Fibroblast of the aortic adventitia (primary cell): ENCODE measurements around the gene NEK10. TPM values are rescaled to one million over a fixed set of nuclear protein-coding genes. Genes with fewer than 3 reads are reported as not detected.
A peak's percentile ranks its signal among the peaks of the same experiment; 100 is the strongest.

Experiments used
- DNase-seq: peaks from one replicate; pipeline ENCODE4 v3.0.0-alpha.2; 2010; ENCODE audit warnings: low read depth
- H3K4me3 ChIP-seq: 2 replicates; pipeline ENCODE4 v1.5.1; 2011; ENCODE audit warnings: low read depth, mild to moderate bottlenecking, control low read depth, low read length, moderate library complexity
- total RNA-seq: library from RNA; depleted of rRNA; stranded (reverse); fragments of >200 nt; gene quantifications from 2 replicates; pipeline ENCODE4 v1.2.3, GENCODE V29; 2012; ENCODE audit warnings: low replicate concordance
- TF ChIP-seq, protein P1 (sequence below): IDR thresholded peaks from 2 replicates; pipeline ENCODE4 v1.5.1; 2011; ENCODE audit warnings: mild to moderate bottlenecking, low read length, control low read depth, inconsistent platforms; ENCODE audit not compliant: insufficient read depth

NEK10 gene
- total RNA-seq, 1 donor, result 27.1 TPM

- DNase-seq, result no peak
- TF ChIP-seq, protein P1, sequence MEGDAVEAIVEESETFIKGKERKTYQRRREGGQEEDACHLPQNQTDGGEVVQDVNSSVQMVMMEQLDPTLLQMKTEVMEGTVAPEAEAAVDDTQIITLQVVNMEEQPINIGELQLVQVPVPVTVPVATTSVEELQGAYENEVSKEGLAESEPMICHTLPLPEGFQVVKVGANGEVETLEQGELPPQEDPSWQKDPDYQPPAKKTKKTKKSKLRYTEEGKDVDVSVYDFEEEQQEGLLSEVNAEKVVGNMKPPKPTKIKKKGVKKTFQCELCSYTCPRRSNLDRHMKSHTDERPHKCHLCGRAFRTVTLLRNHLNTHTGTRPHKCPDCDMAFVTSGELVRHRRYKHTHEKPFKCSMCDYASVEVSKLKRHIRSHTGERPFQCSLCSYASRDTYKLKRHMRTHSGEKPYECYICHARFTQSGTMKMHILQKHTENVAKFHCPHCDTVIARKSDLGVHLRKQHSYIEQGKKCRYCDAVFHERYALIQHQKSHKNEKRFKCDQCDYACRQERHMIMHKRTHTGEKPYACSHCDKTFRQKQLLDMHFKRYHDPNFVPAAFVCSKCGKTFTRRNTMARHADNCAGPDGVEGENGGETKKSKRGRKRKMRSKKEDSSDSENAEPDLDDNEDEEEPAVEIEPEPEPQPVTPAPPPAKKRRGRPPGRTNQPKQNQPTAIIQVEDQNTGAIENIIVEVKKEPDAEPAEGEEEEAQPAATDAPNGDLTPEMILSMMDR, result no peak
- H3K4me3 ChIP-seq, result no peak overlapping the region
Observed at GRCh38 chr3:27078246-27078913, 290.8 kb downstream of the NEK10 start.

DNA sequence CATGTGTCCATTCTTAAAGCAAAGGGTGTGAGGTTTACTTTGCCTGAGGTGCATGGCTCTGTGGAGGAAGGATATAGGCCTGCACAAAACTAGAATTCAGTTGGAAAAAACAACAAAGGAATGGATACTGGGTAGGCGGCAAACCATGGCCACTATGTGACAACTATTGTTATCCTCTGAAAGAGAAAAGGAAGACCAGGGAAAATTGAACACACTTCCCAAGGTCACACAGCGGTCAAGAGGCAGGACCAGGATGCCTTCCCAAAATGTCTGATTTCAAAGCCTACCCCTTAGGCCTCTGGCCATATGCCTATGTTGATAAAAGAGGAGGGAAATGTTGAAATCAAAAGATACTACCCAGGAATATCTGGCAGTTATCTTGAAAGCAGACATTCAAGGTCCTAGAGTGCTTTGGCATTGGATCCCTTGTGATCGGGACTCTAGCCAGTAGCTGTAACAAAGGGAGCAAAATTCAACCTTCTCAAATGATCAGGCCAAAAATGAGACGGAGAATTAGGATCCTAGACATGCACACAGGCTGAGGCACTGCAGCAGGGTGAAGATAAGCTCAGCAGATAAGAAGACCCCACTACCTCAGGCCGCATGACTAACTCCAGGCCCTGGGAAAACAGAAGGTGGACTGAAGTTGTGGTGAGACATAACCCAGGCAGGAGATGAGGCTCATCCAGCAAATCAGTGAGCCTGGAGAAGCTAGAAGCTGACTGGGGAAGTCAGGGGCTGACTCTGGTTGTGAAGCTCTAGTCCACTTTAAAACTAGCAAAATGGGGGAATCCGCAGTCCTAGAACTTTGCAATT, 292.2 kb downstream of the NEK10 start:
- no peak overlapping the region for H3K4me3 ChIP-seq
- TF ChIP-seq, protein P1, result no peak
- DNase-seq, result peak; percentile 37

- no peak for DNase-seq
- no peak overlapping the region for H3K4me3 ChIP-seq
- TF ChIP-seq, protein P1, result no peak
Observed at GRCh38 chr3:27074914-27075313, 294.3 kb downstream of the NEK10 start.

- no peak overlapping the region for H3K4me3 ChIP-seq
- TF ChIP-seq, protein P1, result no peak
- no peak for DNase-seq
Observed at GRCh38 chr3:27073912-27074311, 295.3 kb downstream of the NEK10 start.

GRCh38 chr3:27072810-27073651, 296.2 kb downstream of the NEK10 start:
- DNase-seq, result no peak
- TF ChIP-seq, protein P1, result no peak
- H3K4me3 ChIP-seq, result no peak overlapping the region

- no peak overlapping the region for H3K4me3 ChIP-seq
- TF ChIP-seq, protein P1, result no peak
- no peak for DNase-seq
Observed at GRCh38 chr3:27060336-27060735, 308.8 kb downstream of the NEK10 start.
